ENCODE data around the gene APOA4. TPM values are rescaled to one million over a fixed set of nuclear protein-coding genes. Genes with fewer than 3 reads are reported as not detected.

Gene APOA4
- total and polyA plus RNA-seq, 2 of the 13 experiments (the other 11 are each of a cell fraction or from before 2014, with no cell fraction given): 3.8 to 7.2 TPM

GRCh38 chr11:116832350-116833290, 9.5 kb upstream of the APOA4 start (continued):
- TF ChIP-seq ZNF318 (CRISPR knock-in tag; IDR thresholded peaks at IDR 0.05) (peak; percentile 94), ZBTB34 (CRISPR knock-in tag; IDR thresholded peaks at IDR 0.05) (0 out of 2 replicates have a peak, but pooled peaks have one; percentile 15), IRF1 (CRISPR knock-in tag; IDR thresholded peaks at IDR 0.05; ENCODE audit: low read depth) (0 out of 2 replicates have a peak, but pooled peaks have one; percentile 19), KDM5A (IDR thresholded peaks at IDR 0.05; ENCODE audit: borderline replicate concordance, low read length) (no peak), CEBPB (IDR thresholded peaks at IDR 0.05; ENCODE audit: borderline replicate concordance, low read depth, low read length) (peak; percentile 99), ZNF33B (CRISPR knock-in tag; IDR thresholded peaks at IDR 0.05) (no peak), TBX3 (IDR thresholded peaks at IDR 0.05; ENCODE audit: borderline replicate concordance) (peak; percentile 88; the same call in 1 of the 2 replicates), FOXP4 (CRISPR knock-in tag; IDR thresholded peaks at IDR 0.05) (peak; percentile 97), ZNF30 (CRISPR knock-in tag; IDR thresholded peaks at IDR 0.05) (no peak), ZNF503 (CRISPR knock-in tag; IDR thresholded peaks at IDR 0.05) (peak; percentile 97), ZNF619 (CRISPR knock-in tag; IDR thresholded peaks at IDR 0.05) (0 out of 2 replicates have a peak, but pooled peaks have one; percentile 50), KDM4B (CRISPR knock-in tag; IDR thresholded peaks at IDR 0.05) (peak; percentile 94; the same call in 1 of the 2 replicates)

Measured in HepG2 (cell line).